HG03342 (cell line): ENCODE results near the gene ZNF10.

ENCODE experiments used
- ATAC-seq: cut with Tn5 transposase; IDR thresholded peaks from one replicate; pipeline ENCODE4 v1.9.1; 2021; ENCODE audit warnings: mild to moderate bottlenecking, moderate library complexity; ENCODE audit not compliant: unreplicated experiment

The ZNF10 gene

GRCh38 chr12:133130038-133130807, at the start of gene ZNF10, which contains the start of gene ZNF891:
TSS of gene ZNF10 (plus strand) at chr12:133130627. CDS start at chr12:133144493, 13,866 bp downstream.
TSS of gene ZNF891 (minus strand) at chr12:133130274. CDS start at chr12:133121918, 8,356 bp downstream.
- ATAC-seq = peak; percentile 88

- no peak for ATAC-seq
Measured at GRCh38 chr12:133081159-133081780, 49.2 kb upstream of the ZNF10 start.

- no peak for ATAC-seq
Measured at GRCh38 chr12:133083345-133083744, 47.1 kb upstream of the ZNF10 start.

GRCh38 chr12:133105620-133106019, 24.8 kb upstream of the ZNF10 start:
- ATAC-seq = no peak

- no peak for ATAC-seq
Measured at GRCh38 chr12:133106253-133106652, 24.2 kb upstream of the ZNF10 start.

- ATAC-seq = no peak
Measured at GRCh38 chr12:133107121-133107520, 23.3 kb upstream of the ZNF10 start.

GRCh38 chr12:133108150-133108549, 22.3 kb upstream of the ZNF10 start:
- no peak for ATAC-seq

- no peak for ATAC-seq
Measured at GRCh38 chr12:133120385-133121191, 9.8 kb upstream of the ZNF10 start.

GRCh38 chr12:133124674-133125073, 5.8 kb upstream of the ZNF10 start:
- no peak for ATAC-seq

GRCh38 chr12:133129368-133130037, 924 bp upstream of the ZNF10 start:
- ATAC-seq = no peak

GRCh38 chr12:133130808-133131128, 341 bp downstream of the ZNF10 start:
- ATAC-seq = peak; percentile 6

GRCh38 chr12:133135747-133136146, 5.3 kb downstream of the ZNF10 start:
- ATAC-seq = no peak

- no peak for ATAC-seq
Measured at GRCh38 chr12:133145981-133146380, 15.6 kb downstream of the ZNF10 start.

- ATAC-seq = no peak
Measured at GRCh38 chr12:133156125-133156690, 25.8 kb downstream of the ZNF10 start.

- ATAC-seq = no peak
Measured at GRCh38 chr12:133165776-133166175, 35.3 kb downstream of the ZNF10 start.

- no peak for ATAC-seq
Measured at GRCh38 chr12:133172491-133172890, 42.1 kb downstream of the ZNF10 start.

- no peak for ATAC-seq
Measured at GRCh38 chr12:133174901-133175300, 44.5 kb downstream of the ZNF10 start.

- ATAC-seq = no peak
Measured at GRCh38 chr12:133180669-133181068, 50.2 kb downstream of the ZNF10 start.

GRCh38 chr12:133181238-133181959, 51.0 kb downstream of the ZNF10 start, which contains the start of gene ZNF268:
TSS of gene ZNF268 (plus strand) at chr12:133181495. CDS start at chr12:133181998, 503 bp downstream.
- peak; percentile 99 for ATAC-seq

GRCh38 chr12:133190176-133190575, 59.7 kb downstream of the ZNF10 start:
- no peak for ATAC-seq
